Stimulated activated CD4-positive, alpha-beta T cell treated with anti-CD3 and anti-CD28 coated beads, TNF-alpha, amount 100 ng/mL, for 48 hours (primary cell): ENCODE measurements around the gene PRCC.

Source experiments
- DNase-seq, 3 donors: peaks; one replicate each; pipeline ENCODE4 v3.0.0-alpha.2; 2020; ENCODE audit warnings: low read depth in 3 of 3

Gene PRCC

DNA sequence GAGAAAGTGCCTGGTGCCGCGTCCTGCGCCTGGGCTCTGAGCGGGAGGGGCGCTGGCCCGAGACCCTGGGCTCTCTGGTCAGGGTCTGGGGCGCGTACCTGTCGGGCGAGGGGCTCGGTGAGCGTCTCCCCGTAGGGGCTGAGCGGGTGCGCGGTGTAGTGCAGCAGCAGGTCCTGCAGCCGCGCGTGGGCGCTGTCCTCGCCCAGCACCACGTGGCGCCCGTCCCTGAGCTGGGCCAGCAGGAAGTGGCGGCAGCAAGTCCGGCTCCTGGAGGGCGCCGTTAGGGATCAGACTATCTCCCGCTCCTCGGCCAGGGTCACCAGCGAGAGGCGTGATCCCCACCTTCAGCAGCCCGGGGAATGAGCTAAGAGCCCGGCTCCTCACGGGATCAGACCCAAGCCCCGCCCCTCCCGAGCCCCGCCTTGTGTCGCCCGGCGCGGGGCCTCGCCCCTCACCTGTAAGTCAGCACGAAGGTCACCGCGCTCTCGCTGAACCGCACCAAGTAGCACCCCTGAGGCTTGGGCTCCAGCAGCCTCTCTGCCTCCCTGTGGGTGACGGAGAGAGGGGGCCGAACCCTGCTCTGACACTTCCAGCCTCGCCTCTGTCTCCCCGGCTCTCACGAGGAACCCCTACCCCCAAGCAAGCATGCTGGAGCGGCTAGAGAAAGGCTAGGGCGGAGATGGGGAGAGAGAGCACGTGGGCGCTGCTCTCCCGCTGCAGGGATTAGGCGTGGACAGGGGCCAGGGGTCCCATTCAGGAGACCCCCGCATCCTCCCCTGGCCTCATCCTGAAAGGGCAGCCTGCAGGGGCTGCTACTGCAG, 46.6 kb downstream of the PRCC start:
- peak in 2 of 3 donors; percentile 53 to 75 for DNase-seq

DNA sequence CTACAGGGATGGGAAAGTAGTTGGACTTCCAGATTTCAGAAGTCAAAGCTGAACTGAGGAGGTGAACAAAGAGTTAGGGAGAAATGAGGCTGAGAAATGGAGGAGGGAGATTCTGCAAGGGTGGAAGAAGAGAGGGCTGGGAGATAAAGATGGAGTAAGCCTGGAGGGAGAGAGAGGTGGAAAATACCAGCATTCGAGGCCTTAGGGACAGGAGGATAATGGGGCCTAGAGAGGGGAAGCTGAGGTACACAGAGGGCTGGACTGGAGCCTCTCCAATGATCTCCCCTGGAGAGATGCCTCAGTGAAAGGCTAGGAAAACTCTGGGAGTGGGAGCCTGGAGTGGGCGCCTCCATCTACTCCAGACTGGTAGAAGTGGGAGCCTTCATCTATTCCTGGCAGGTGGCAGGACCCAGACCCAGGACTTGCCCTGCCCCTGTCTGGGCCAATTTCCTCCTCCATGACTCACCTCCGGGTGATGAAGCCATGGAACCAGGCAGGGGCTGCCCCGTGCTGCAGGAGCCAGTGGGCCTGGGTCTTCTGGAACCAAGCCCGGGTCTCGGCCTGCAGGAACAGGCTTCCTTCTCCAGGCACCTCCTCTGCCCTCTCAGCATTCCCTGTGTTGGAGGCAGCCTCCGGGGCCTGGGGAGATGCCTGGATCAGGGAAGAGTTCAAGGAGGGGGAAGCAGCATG, 47.4 kb downstream of the PRCC start:
- DNase-seq, result no peak

DNA sequence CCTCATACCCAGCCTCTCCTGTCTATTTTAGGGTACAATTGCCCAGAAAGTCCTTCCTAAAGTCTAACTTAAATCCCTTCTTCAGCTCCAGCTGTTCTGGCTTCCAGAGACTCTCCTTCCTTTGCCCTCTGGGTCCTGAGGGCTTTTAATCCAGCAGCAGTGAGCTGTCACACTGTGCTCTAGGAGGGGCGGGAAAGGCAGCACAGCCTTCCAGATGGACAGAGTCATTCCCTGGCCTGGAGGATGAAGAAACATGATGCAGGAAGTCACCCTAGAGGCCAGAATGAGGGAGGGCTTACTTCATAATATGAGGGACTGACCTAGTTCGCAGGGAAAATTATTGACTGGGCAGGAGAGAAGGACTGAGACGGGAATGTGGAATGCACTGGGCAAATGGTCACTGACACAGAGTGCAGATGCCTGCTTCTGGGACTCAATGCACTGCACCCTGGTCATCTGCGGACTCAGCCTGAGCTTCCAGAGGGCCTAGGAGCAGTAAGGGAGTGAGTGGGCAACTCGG, 48.0 kb downstream of the PRCC start:
- DNase-seq, result no peak

- DNase-seq, result no peak
Observed at GRCh38 chr1:156815961-156816422, 48.7 kb downstream of the PRCC start.

- peak; percentile 86 to 93 (median 87) for DNase-seq
Observed at GRCh38 chr1:156816561-156817328, 49.4 kb downstream of the PRCC start, which contains the start of gene SH2D2A. TSS of gene SH2D2A (minus strand) at chr1:156816848. CDS start at chr1:156816708, 140 bp downstream.

- no peak for DNase-seq
Observed at GRCh38 chr1:156821801-156822200, 54.5 kb downstream of the PRCC start.

GRCh38 chr1:156822680-156823079, 55.3 kb downstream of the PRCC start:
- DNase-seq, result no peak

GRCh38 chr1:156823210-156823790, 56.0 kb downstream of the PRCC start:
- no peak for DNase-seq

- DNase-seq, result no peak
Observed at GRCh38 chr1:156826630-156827029, 59.3 kb downstream of the PRCC start.

- DNase-seq, result no peak
Observed at GRCh38 chr1:156828400-156829124, 61.2 kb downstream of the PRCC start.

- DNase-seq, result no peak
Observed at GRCh38 chr1:156832434-156832833, 65.1 kb downstream of the PRCC start.

GRCh38 chr1:156833603-156834002, 66.3 kb downstream of the PRCC start:
- DNase-seq, result no peak

DNA sequence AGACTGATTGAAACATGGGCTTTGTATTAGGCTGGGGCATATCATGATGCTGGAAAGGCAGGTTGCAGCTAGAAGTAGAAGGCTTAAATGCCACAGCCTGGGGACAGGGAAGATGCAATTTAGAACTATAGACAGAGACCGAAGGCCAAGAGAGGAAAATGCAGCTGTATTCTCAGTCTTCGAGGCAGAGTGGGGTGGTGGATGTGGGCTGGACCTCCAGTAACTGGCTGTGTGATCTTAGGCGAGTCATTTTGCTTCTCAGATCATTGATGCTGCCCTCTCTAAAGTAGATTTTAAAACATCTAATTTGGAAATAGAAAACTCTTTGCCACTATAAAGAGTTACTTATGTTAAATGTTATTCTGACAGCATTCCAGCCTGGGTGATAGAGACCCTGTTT, 67.0 kb downstream of the PRCC start:
- DNase-seq, result no peak

GRCh38 chr1:156836041-156836654, 68.8 kb downstream of the PRCC start:
- DNase-seq, result no peak

DNA sequence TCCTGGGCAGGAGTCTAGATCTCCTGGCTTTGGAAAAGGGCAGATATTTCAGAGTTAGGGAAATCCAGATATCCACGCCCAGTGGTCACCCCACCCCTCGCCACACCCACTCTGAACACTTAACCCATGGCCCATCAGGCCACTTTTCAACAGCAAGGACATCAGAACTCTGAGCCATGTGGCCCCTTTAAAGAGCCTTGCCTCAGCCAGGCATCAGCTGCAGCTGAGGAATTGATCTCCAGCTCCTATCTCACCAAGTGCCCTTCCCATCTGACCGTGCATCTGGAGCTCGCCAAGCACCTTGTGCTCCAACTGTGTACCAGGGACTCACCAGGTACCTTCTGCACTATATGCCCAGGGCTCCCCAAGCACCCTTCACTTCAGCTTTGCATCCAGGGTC, 69.6 kb downstream of the PRCC start:
- DNase-seq, result no peak

- DNase-seq, result no peak
Observed at GRCh38 chr1:156838972-156839371, 71.6 kb downstream of the PRCC start.

DNA sequence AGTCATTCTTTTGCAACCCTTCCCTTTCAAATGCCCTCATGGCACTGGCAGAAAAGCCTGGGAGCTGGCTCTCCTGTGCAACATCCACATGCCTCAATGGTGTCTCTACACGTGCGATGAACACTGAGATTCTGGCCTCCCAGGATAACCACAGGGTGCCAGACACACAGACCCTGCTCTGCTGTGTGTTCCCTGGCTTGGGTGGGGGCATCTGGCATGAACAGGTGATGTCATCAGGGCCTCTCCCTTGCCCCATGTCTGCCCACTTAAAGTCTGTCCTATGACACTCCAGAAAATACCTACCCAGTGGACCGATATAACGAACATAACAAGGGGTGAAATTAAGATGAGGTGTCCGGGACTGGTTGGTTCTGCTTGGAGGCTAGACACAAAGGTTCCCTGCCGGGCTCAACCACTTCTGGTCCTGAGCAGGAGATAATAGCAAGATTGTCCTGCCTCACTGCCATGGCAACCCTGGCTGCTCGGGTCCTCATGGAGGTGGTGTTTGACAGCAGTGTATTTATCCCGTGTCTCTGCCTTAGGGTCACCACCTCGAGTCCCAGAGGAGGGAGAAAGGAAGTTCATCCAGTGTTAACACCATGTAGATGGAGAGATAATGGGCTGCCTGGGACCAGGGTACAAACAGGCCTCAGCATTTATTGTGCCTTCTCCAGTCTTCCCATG, 72.2 kb downstream of the PRCC start:
- DNase-seq, result no peak

- DNase-seq, result no peak
Observed at GRCh38 chr1:156840186-156840897, 73.0 kb downstream of the PRCC start.

DNA sequence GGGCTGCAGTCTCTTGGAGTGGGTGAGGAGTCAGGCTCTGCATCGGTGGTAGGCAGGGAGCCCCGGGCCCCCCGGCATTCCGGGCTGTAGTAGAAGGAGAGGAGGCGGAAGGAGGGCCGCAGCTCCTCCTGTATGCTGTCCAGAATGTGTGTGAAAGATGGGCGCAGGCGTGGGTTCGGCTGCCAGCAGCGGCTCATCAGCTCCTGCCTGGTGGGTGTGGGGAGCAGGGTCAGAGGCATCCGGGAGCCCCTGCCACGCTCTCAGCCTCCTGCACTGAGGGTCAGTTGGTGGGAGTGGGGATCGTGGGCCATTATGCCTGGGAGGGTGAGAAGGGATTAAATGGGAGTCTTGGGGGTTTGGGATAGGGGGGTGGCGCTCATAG, 73.6 kb downstream of the PRCC start:
- DNase-seq, result no peak
